ENCODE measurements around the gene RAPGEF3. TPM values are rescaled to one million over a fixed set of nuclear protein-coding genes. Genes with fewer than 3 reads are reported as not detected.

The RAPGEF3 gene
- total RNA-seq, 2 experiments from 2014 or later = 1.5 to 1.6 TPM

DNA sequence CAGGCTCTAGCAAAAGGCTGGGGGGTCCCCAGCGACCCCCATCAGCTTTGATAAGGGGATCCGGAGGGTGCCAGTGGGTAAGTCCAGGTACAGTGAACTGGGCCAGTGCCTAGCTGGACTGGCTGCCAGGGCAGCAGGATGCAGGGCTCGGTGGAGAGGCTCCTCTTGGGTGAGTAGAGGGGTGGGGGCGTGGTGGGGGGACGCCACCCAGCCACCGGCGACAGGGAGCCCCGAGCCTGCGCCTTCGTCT is 171 bp downstream of the RAPGEF3 start:
- Mint-ChIP-seq H3K4me3 (peak overlapping the region; percentile 17), H3K4me1 (ENCODE audit: low read depth) (peaks cover 24% of the 10 kb centered on the region), H3K36me3 (ENCODE audit: low read depth) (no peaks in the 10 kb centered on the region), H3K27ac (no peak overlapping the region), H3K9me3 (no peaks in the 10 kb centered on the region), H3K27me3 (ENCODE audit: low read depth) (no peaks in the 10 kb centered on the region)
- intact Hi-C loops (cut with micrococcal nuclease) = loop anchor here (2.0 to 10.0 kb wide), 4 partner anchors 16 to 1426 kb away; partner anchors contain the start of gene TUBA1A
- CTCF ChIA-PET = interaction anchor here (0.7 to 11.6 kb wide), 12 partner anchors 10 to 1544 kb away, joined by 3 to 287 read pairs (median 6); no protein-coding TSS in a partner anchor
- no peak for DNase-seq

GRCh38 chr12:47757840-47758583 is 668 bp downstream of the RAPGEF3 start:
- H3K36me3 Mint-ChIP-seq (ENCODE audit: low read depth) = no peaks in the 10 kb centered on the region
- H3K27ac Mint-ChIP-seq = no peak overlapping the region
- no peaks in the 10 kb centered on the region for H3K27me3 Mint-ChIP-seq (ENCODE audit: low read depth)
- CTCF ChIA-PET = interaction anchor here (0.6 to 11.6 kb wide), 16 partner anchors 10 to 1543 kb away, joined by 3 to 287 read pairs (median 6); partner anchors contain the start of genes SLC48A1 and VDR
- peaks cover 24% of the 10 kb centered on the region for H3K4me1 Mint-ChIP-seq (ENCODE audit: low read depth)
- DNase-seq = no peak
- H3K4me3 Mint-ChIP-seq = peak overlapping the region; percentile 17
- intact Hi-C loops (cut with micrococcal nuclease) = loop anchor here (2.0 to 10.0 kb wide), 4 partner anchors 15 to 1427 kb away; partner anchors contain the start of gene TUBA1A
- H3K9me3 Mint-ChIP-seq = no peaks in the 10 kb centered on the region

DNA sequence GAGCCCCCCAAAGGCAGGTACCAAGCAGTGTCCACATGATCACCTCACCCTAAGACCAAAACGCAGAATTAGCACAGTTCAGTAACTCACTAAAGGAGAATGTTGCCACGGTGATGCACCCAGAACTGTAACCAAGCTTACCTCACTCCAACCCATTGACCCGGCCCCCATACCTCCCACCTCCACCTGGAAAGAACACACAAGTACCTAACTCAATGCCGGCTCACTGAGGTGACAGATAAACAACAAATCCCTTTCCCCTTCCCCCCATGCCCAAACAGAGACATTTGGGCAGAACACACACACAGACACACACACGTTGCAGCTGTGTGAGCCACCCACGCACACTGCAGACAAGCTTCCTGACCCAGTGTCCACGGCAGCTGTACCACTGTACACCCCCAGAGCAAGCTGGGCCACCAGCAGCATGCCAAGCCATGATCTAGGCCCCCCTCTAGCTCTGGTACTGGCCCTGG is 1.3 kb downstream of the RAPGEF3 start:
- DNase-seq = no peak
- CTCF ChIA-PET = interaction anchor here (0.6 to 11.6 kb wide), 13 partner anchors 10 to 731 kb away, joined by 3 to 287 read pairs (median 6); partner anchors contain the start of genes SLC48A1 and VDR
- intact Hi-C loops (cut with micrococcal nuclease) = loop anchor here (5.0 to 10.0 kb wide), 3 partner anchors 345 to 1427 kb away; partner anchors contain the start of gene TUBA1A
- Mint-ChIP-seq H3K9me3 (no peaks in the 10 kb centered on the region), H3K4me3 (no peak overlapping the region), H3K27me3 (ENCODE audit: low read depth) (no peaks in the 10 kb centered on the region), H3K4me1 (ENCODE audit: low read depth) (peaks cover 24% of the 10 kb centered on the region), H3K27ac (no peak overlapping the region), H3K36me3 (ENCODE audit: low read depth) (no peaks in the 10 kb centered on the region)

DNA sequence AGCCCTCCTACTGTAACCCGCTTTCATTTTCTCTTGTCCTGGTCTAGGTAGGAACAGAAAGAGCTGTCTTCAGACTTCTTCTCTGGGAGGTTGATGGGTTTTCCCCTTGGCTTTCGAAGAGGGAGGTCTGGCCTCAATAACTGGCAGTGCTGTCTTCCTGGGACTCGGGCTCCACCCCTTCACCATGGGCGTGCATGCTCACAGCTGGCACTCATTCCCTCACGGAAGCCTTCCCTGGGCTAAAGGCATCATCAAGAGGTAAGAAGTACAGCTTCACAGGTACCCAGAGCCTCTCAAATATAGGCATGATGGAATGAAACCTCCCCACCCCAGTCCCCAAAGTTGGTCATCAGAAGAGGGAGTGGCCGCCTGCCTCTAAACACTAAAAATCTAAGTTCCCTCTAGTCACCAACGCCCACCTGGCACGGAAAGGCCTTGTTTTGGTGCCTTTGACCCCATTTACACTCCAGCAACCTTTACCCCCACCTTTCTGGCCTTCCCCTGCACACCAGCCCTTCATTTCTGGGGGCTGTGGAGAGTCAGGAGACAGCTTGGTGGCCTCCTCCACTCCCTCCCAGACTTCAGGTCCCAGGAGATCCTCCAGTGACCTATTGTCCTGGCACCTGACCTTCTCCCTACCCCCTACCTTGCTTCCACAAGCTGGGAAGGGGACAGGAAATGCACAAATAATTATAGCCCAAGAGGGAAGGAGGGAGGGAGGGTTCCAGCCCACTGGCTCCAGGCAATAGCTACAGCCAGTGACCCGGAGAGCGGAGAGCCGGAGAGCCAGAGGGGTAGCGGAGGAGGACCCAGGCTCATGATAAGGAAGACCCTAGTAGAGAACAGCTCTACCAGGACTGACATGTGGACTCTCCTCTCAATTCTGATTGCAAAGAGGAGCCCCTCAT is 2.8 kb downstream of the RAPGEF3 start:
- Mint-ChIP-seq H3K36me3 (ENCODE audit: low read depth) (no peaks in the 10 kb centered on the region), H3K4me1 (ENCODE audit: low read depth) (peaks cover 24% of the 10 kb centered on the region), H3K4me3 (no peak overlapping the region), H3K9me3 (no peaks in the 10 kb centered on the region), H3K27ac (peak overlapping the region; percentile 42), H3K27me3 (ENCODE audit: low read depth) (no peaks in the 10 kb centered on the region)
- intact Hi-C loops (cut with micrococcal nuclease) = loop anchor here (5.0 to 10.0 kb wide), 3 partner anchors 344 to 1429 kb away; partner anchors contain the start of gene TUBA1A
- peak; percentile 58 for DNase-seq
- CTCF ChIA-PET = interaction anchor here (1.1 to 11.6 kb wide), 11 partner anchors 12 to 85 kb away, joined by 3 to 287 read pairs (median 7); partner anchors contain the start of gene SLC48A1

GRCh38 chr12:47754881-47755280 is 3.8 kb downstream of the RAPGEF3 start:
- H3K36me3 Mint-ChIP-seq (ENCODE audit: low read depth) = no peaks in the 10 kb centered on the region
- no peak overlapping the region for H3K27ac Mint-ChIP-seq
- peaks cover 24% of the 10 kb centered on the region for H3K4me1 Mint-ChIP-seq (ENCODE audit: low read depth)
- CTCF ChIA-PET = interaction anchor here (0.8 to 11.6 kb wide), 11 partner anchors 13 to 118 kb away, joined by 3 to 287 read pairs (median 7); partner anchors contain the start of gene SLC48A1
- intact Hi-C loops (cut with micrococcal nuclease) = loop anchor here (5.0 to 10.0 kb wide), 3 partner anchors 343 to 1430 kb away; partner anchors contain the start of gene TUBA1A
- H3K27me3 Mint-ChIP-seq (ENCODE audit: low read depth) = no peaks in the 10 kb centered on the region
- no peaks in the 10 kb centered on the region for H3K9me3 Mint-ChIP-seq
- no peak for DNase-seq
- no peak overlapping the region for H3K4me3 Mint-ChIP-seq

GRCh38 chr12:47754126-47754525 is 4.6 kb downstream of the RAPGEF3 start:
- intact Hi-C loops (cut with micrococcal nuclease) = loop anchor here (10.0 kb wide), 1 partner anchor 1431 kb away; the partner anchor contains the start of gene TUBA1A
- CTCF ChIA-PET = interaction anchor here (1.1 to 11.6 kb wide), 7 partner anchors 12 to 84 kb away, joined by 3 to 287 read pairs (median 13); partner anchors contain the start of gene SLC48A1

GRCh38 chr12:47753021-47754001 is 5.4 kb downstream of the RAPGEF3 start:
- no peak overlapping the region for H3K4me3 Mint-ChIP-seq
- H3K27ac Mint-ChIP-seq = no peak overlapping the region
- H3K27me3 Mint-ChIP-seq (ENCODE audit: low read depth) = no peaks in the 10 kb centered on the region
- H3K36me3 Mint-ChIP-seq (ENCODE audit: low read depth) = no peaks in the 10 kb centered on the region
- no peak for DNase-seq
- H3K4me1 Mint-ChIP-seq (ENCODE audit: low read depth) = peaks cover 21% of the 10 kb centered on the region
- H3K9me3 Mint-ChIP-seq = no peaks in the 10 kb centered on the region
- CTCF ChIA-PET = interaction anchor here (0.6 to 11.6 kb wide), 5 partner anchors 8 to 85 kb away, joined by 3 to 287 read pairs (median 29); partner anchors contain the start of gene SLC48A1
- intact Hi-C loops (cut with micrococcal nuclease) = loop anchor here (10.0 kb wide), 1 partner anchor 1431 kb away; the partner anchor contains the start of gene TUBA1A

More at GRCh38 chr12:47754126-47754525, 4.6 kb downstream of the RAPGEF3 start:
- no peak overlapping the region for H3K27ac Mint-ChIP-seq
- H3K36me3 Mint-ChIP-seq (ENCODE audit: low read depth) = no peaks in the 10 kb centered on the region
- DNase-seq = no peak
- H3K4me3 Mint-ChIP-seq = no peak overlapping the region
- no peaks in the 10 kb centered on the region for H3K9me3 Mint-ChIP-seq
- peaks cover 24% of the 10 kb centered on the region for H3K4me1 Mint-ChIP-seq (ENCODE audit: low read depth)
- no peaks in the 10 kb centered on the region for H3K27me3 Mint-ChIP-seq (ENCODE audit: low read depth)

DNA sequence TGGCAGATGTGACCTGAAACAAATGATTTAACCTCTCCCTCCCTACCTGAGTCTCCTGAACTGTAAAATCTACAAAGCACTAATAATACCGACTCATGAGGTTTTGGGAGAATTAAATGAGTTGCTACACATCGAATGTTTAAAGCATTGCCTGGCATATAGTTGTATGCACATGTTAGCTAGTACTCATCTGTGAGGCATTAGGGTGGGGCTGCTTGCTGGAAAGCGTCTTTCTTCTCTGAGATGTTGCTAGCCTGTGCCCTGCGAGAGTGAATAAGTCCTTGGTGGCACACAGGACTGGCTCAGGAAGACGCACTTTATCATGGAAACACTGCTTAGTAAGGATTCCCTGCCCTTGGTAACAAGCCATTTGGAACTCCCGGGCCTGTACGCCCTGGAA is 6.1 kb downstream of the RAPGEF3 start:
- intact Hi-C loops (cut with micrococcal nuclease) = loop anchor here (10.0 kb wide), 1 partner anchor 1432 kb away; the partner anchor contains the start of gene TUBA1A
- H3K27me3 Mint-ChIP-seq (ENCODE audit: low read depth) = no peaks in the 10 kb centered on the region
- no peak overlapping the region for H3K4me3 Mint-ChIP-seq
- H3K9me3 Mint-ChIP-seq = no peaks in the 10 kb centered on the region
- H3K4me1 Mint-ChIP-seq (ENCODE audit: low read depth) = peaks cover 19% of the 10 kb centered on the region
- CTCF ChIA-PET = interaction anchor here (1.9 to 11.6 kb wide), 2 partner anchors 10 kb away, joined by 16 to 287 read pairs; no protein-coding TSS in a partner anchor
- DNase-seq = no peak
- H3K36me3 Mint-ChIP-seq (ENCODE audit: low read depth) = no peaks in the 10 kb centered on the region
- H3K27ac Mint-ChIP-seq = no peak overlapping the region

DNA sequence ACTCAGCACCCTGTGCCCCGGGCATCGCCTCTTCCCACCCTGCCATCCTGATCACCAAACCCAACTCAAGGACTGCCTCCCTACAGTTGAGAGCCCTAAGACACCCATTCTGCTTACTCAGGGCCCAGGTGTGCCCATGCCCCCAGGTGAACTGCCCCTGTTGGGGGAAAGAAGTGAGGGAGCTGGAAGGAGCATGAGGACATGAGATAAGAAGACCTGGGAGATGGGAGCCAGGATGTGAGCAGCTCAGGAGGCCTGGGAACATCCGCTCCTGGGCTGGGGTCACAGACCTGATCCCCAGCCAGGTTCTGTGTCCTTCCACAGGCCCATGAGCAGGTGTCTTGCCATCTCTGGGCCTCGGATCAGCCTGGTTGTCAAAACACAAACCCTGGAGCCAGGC is 6.6 kb downstream of the RAPGEF3 start:
- Mint-ChIP-seq H3K9me3 (no peaks in the 10 kb centered on the region), H3K27ac (no peak overlapping the region), H3K36me3 (ENCODE audit: low read depth) (no peaks in the 10 kb centered on the region), H3K4me3 (no peak overlapping the region), H3K27me3 (ENCODE audit: low read depth) (no peaks in the 10 kb centered on the region), H3K4me1 (ENCODE audit: low read depth) (peaks cover 18% of the 10 kb centered on the region)
- no peak for DNase-seq
- intact Hi-C loops (cut with micrococcal nuclease) = loop anchor here (10.0 kb wide), 1 partner anchor 1433 kb away; the partner anchor contains the start of gene TUBA1A
- CTCF ChIA-PET = interaction anchor here (1.9 to 2.0 kb wide), 2 partner anchors 10 to 14 kb away, joined by 7 to 16 read pairs; no protein-coding TSS in a partner anchor

DNA sequence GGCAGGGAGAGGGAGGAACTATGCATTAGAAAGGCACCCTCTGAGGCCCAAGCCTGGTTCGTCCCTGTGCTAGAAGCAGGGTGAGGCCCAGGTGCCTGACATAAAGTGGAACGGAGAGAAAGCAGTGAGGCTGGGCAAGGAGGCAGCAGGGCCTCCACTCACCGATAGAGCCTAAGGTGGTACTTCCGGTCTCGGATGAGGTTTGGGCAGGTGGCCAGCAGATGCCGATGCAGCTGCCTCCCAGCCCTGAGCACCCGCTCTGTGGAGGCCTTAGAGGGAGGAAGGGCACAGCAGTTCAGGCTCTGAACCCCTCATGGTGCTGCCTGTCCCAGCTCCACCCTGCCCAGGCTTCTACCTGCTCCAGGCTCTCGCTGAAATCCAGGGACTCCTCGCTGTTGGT is 7.1 kb downstream of the RAPGEF3 start:
- H3K36me3 Mint-ChIP-seq (ENCODE audit: low read depth) = no peaks in the 10 kb centered on the region
- no peak overlapping the region for H3K4me3 Mint-ChIP-seq
- intact Hi-C loops (cut with micrococcal nuclease) = loop anchor here (10.0 kb wide), 1 partner anchor 1433 kb away; the partner anchor contains the start of gene TUBA1A
- DNase-seq = no peak
- peaks cover 16% of the 10 kb centered on the region for H3K4me1 Mint-ChIP-seq (ENCODE audit: low read depth)
- no peak overlapping the region for H3K27ac Mint-ChIP-seq
- H3K9me3 Mint-ChIP-seq = no peaks in the 10 kb centered on the region
- peaks cover under 1% of the 10 kb centered on the region for H3K27me3 Mint-ChIP-seq (ENCODE audit: low read depth)
- CTCF ChIA-PET = interaction anchor here (1.9 to 2.0 kb wide), 2 partner anchors 9 to 15 kb away, joined by 7 to 16 read pairs; no protein-coding TSS in a partner anchor
